Astrocyte of the spinal cord (primary cell): ENCODE measurements around the gene ACBD5.

Experiments used
- DNase-seq: peaks from one replicate; pipeline ENCODE4 v3.0.0; 2011; ENCODE audit warnings: low read depth, low spot score
- H3K4me3 ChIP-seq: 2 replicates; pipeline ENCODE4 v1.5.1; 2011; ENCODE audit warnings: low read depth, mild to moderate bottlenecking, low read length, moderate library complexity
- in situ Hi-C: cut with HindIII; loops from 2 replicates; pipeline ENCODE4 v1.10.0; 2017; ENCODE audit warnings: low sequenced_read_pairs
- TF ChIP-seq, protein P1 (sequence below): IDR thresholded peaks from 2 replicates; pipeline ENCODE4 v1.5.1; 2012; ENCODE audit warnings: low read depth, mild to moderate bottlenecking, low read length, inconsistent platforms

The ACBD5 gene

DNA sequence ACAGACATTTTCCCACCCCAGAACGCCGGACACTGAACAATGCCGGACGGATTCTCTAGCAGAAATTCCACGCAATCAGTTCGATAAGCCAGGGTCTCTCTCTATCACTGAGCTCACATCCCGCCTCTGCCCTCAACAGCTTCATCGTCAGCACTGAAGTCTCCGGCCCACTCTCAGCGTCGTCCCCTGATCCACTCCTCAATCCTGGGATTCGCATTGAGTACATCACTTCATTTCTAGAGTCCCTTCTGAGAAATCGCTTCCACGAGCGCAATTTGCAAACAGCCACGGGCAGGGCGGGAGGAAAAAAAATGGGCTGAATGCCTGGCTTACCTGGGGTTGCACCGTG, 86.8 kb downstream of the ACBD5 start:
- H3K4me3 ChIP-seq, result peak overlapping the region; percentile 93
- no peak for DNase-seq
- in situ Hi-C loops, result no loop called here
- TF ChIP-seq, protein P1, sequence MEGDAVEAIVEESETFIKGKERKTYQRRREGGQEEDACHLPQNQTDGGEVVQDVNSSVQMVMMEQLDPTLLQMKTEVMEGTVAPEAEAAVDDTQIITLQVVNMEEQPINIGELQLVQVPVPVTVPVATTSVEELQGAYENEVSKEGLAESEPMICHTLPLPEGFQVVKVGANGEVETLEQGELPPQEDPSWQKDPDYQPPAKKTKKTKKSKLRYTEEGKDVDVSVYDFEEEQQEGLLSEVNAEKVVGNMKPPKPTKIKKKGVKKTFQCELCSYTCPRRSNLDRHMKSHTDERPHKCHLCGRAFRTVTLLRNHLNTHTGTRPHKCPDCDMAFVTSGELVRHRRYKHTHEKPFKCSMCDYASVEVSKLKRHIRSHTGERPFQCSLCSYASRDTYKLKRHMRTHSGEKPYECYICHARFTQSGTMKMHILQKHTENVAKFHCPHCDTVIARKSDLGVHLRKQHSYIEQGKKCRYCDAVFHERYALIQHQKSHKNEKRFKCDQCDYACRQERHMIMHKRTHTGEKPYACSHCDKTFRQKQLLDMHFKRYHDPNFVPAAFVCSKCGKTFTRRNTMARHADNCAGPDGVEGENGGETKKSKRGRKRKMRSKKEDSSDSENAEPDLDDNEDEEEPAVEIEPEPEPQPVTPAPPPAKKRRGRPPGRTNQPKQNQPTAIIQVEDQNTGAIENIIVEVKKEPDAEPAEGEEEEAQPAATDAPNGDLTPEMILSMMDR, result no peak

DNA sequence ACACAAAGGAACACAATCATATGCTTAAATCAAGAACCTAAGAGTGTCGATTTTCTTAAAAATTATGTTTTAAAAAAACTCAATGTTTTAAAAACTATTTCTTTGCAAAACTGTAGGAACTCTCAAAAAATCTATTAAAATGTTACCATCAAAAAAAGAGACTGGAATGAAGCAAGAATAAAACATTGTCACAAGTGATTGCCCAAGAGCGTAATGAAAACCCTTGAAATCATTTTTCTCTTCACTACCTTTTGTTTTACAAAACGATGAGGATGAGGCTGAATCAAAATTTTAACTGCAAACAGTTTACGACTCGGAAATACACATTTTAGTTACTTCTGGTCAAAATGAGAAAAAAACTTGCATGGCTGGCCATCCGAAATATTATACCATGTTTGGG, 87.3 kb downstream of the ACBD5 start:
- peak overlapping the region; percentile 93 for H3K4me3 ChIP-seq
- in situ Hi-C loops, result no loop called here

DNA sequence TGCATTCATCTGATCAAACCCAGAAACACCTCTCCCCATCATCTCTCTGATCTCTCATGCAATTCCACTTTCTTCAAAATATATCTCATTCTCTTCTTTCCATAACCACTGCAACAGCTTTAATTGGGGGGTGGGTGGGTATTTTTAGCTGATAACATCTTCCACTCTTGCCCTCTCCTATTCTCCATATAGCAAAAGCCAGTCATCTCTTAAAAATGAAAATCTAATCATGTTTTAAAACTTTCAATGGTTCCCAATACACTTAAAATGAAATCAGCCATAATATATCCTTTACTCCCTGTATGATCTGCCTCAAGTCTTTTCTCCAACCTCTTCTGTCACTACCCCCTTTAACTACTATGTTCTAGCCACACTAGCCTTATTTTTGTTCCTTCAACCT, 87.9 kb downstream of the ACBD5 start:
- no peak for DNase-seq
- TF ChIP-seq, protein P1, result no peak
- in situ Hi-C loops, result no loop called here
- H3K4me3 ChIP-seq, result peak overlapping the region; percentile 93

More for the DNA sequence above, 87.3 kb downstream of the ACBD5 start:
- no peak for DNase-seq
- TF ChIP-seq, protein P1, result no peak

DNA sequence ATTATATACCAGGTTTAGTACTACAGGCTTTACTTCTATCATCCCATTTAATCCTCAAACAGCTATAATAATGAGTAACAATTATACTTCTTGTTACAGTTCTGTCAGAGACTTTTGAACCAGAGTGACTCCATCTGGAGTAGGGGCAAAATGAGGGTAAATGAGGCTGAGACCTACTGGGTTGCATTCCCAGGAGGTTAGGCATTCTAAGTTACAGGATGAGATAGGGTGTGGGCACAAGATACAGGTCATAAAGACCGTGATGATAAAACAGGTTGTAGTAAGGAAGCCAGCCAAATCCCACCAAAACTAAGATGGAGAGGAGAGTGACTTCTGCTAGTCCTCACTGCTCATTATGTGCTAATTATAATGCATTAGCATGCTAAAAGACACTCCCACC, 90.3 kb downstream of the ACBD5 start:
- DNase-seq, result no peak
- TF ChIP-seq, protein P1, result no peak
- in situ Hi-C loops, result no loop called here
- no peak overlapping the region for H3K4me3 ChIP-seq

DNA sequence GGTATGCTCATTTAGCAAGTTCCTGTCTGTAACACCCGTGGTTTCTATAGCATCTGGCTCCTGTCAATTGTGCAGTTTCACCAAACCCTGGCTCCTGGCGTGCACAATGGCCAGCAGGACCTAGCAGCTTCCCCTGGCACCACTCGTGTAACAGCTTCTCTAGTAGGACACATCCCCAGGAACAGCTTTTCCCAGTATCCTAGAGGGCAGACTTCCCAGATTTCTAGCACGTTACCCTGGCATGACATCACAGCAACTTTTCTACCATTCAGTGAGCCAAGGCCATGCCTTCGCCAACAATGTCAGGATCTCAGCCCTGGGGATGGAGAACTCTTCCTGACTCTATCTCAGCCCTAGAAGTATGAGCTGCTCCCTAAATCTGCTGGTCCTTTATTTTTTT, 92.9 kb downstream of the ACBD5 start:
- in situ Hi-C loops, result no loop called here
- no peak for DNase-seq
- no peak overlapping the region for H3K4me3 ChIP-seq
- TF ChIP-seq, protein P1, result no peak

DNA sequence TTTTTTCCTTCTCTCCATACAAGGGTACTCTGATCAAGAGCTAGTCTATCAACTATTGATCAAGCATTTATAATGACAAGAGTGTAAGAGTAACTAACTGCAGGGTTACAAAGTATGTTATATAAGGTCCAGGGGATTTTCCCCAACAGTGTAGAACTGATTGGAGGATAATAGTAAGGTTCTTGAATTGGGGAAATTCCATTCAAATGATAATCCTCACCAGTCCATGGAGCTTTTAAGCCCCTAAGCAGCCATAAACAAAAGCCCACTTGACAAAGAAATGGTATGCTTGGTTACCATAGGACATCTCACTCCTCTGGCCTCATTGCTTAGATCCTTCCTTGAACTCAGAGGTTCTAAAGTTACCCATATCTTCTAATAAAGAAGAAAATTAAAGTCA, 94.7 kb downstream of the ACBD5 start:
- DNase-seq, result no peak
- no peak overlapping the region for H3K4me3 ChIP-seq
- in situ Hi-C loops, result no loop called here
- TF ChIP-seq, protein P1, result no peak
